WTC11 (cell line): Measurements from ENCODE around the gene ALK.

Experiments
- ELF4 ChIP-seq: sonication (generic); formaldehyde crosslinking; IDR thresholded peaks from 2 replicates; pipeline ENCODE4 v1.8.1; 2022; ENCODE audit warnings: low read depth, mild to moderate bottlenecking, moderate library complexity, missing genetic modification reagents
- ESRRA ChIP-seq: sonication (generic); formaldehyde crosslinking; IDR thresholded peaks from 2 replicates; pipeline ENCODE4 v1.8.1; 2022; ENCODE audit warnings: mild to moderate bottlenecking, missing genetic modification reagents, borderline replicate concordance
- GABPB1 ChIP-seq: sonication (generic); formaldehyde crosslinking; IDR thresholded peaks from 2 replicates; pipeline ENCODE4 v1.8.1; 2023; ENCODE audit warnings: mild to moderate bottlenecking, missing genetic modification reagents
- KAT7 ChIP-seq: sonication (generic); formaldehyde crosslinking; IDR thresholded peaks from 2 replicates; pipeline ENCODE4 v1.8.1; 2023; ENCODE audit warnings: missing genetic modification reagents, mild to moderate bottlenecking, borderline replicate concordance
- MYBL2 ChIP-seq: sonication (generic); formaldehyde crosslinking; IDR thresholded peaks from 2 replicates; pipeline ENCODE4 v1.8.1; 2023; ENCODE audit warnings: mild to moderate bottlenecking, moderate library complexity, missing genetic modification reagents
- SMAD3 ChIP-seq: sonication (generic); formaldehyde crosslinking; IDR thresholded peaks from 2 replicates; pipeline ENCODE4 v1.8.0; 2022; ENCODE audit warnings: missing genetic modification reagents, mild to moderate bottlenecking, borderline replicate concordance
- TF ChIP-seq, protein P1 (sequence below): fragments of 200-600 bp; IDR thresholded peaks from 2 replicates; pipeline ENCODE4 v1.8.0; 2022; ENCODE audit warnings: antibody characterized with exemption
- TF ChIP-seq, protein P2 (sequence below): sonication (generic); formaldehyde crosslinking; IDR thresholded peaks from 2 replicates; pipeline ENCODE4 v1.8.1; 2023; ENCODE audit warnings: mild to moderate bottlenecking, missing genetic modification reagents, borderline replicate concordance
- TF ChIP-seq, protein P3 (sequence below): sonication (generic); formaldehyde crosslinking; IDR thresholded peaks from 2 replicates; pipeline ENCODE4 v1.8.1; 2023; ENCODE audit warnings: mild to moderate bottlenecking, missing genetic modification reagents, moderate library complexity
- TF ChIP-seq, protein P4 (sequence below): sonication (generic); formaldehyde crosslinking; IDR thresholded peaks from 2 replicates; pipeline ENCODE4 v1.8.0; 2022; ENCODE audit warnings: mild to moderate bottlenecking, missing genetic modification reagents
- TF ChIP-seq, protein P5 (sequence below): fragments of 250-450 bp; sonication (Bioruptor Pico); IDR thresholded peaks from 2 replicates; pipeline ENCODE4 v1.9.0; 2021; ENCODE audit warnings: mild to moderate bottlenecking
- TF ChIP-seq, protein P6 (sequence below): sonication (generic); formaldehyde crosslinking; IDR thresholded peaks from 2 replicates; pipeline ENCODE4 v1.8.1; 2023; ENCODE audit warnings: mild to moderate bottlenecking, moderate library complexity, missing genetic modification reagents
- TF ChIP-seq, protein P7 (sequence below): sonication (generic); formaldehyde crosslinking; IDR thresholded peaks from 2 replicates; pipeline ENCODE4 v1.8.0; 2023; ENCODE audit warnings: missing genetic modification reagents
- TF ChIP-seq, protein P8 (sequence below): sonication (generic); formaldehyde crosslinking; IDR thresholded peaks from 2 replicates; pipeline ENCODE4 v1.8.0; 2023; ENCODE audit warnings: missing genetic modification reagents, mild to moderate bottlenecking, borderline replicate concordance

DNA sequence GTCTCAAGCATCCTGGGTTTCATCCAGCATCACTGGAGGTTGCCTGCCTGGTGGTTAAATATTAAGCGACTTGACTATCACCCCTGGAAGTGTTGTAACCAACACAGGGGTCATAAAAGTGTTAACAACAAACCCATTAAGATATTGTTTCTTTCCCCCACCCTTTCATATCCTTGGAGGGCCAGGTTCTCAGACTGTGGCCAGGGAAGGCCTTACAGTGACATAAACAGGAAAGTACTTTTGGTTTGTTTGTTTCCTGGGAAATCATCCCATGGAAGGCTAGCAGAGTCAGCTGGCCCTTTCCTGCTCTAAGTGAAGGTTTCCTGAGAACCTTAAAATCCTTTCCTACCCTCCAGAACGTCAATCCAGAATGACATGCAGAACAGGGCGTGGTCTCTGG, 645.2 kb downstream of the ALK start:
- TF ChIP-seq, protein P1, sequence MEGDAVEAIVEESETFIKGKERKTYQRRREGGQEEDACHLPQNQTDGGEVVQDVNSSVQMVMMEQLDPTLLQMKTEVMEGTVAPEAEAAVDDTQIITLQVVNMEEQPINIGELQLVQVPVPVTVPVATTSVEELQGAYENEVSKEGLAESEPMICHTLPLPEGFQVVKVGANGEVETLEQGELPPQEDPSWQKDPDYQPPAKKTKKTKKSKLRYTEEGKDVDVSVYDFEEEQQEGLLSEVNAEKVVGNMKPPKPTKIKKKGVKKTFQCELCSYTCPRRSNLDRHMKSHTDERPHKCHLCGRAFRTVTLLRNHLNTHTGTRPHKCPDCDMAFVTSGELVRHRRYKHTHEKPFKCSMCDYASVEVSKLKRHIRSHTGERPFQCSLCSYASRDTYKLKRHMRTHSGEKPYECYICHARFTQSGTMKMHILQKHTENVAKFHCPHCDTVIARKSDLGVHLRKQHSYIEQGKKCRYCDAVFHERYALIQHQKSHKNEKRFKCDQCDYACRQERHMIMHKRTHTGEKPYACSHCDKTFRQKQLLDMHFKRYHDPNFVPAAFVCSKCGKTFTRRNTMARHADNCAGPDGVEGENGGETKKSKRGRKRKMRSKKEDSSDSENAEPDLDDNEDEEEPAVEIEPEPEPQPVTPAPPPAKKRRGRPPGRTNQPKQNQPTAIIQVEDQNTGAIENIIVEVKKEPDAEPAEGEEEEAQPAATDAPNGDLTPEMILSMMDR, result no peak
- TF ChIP-seq MYBL2 (CRISPR knock-in tag), result no peak
- TF ChIP-seq, protein P2, sequence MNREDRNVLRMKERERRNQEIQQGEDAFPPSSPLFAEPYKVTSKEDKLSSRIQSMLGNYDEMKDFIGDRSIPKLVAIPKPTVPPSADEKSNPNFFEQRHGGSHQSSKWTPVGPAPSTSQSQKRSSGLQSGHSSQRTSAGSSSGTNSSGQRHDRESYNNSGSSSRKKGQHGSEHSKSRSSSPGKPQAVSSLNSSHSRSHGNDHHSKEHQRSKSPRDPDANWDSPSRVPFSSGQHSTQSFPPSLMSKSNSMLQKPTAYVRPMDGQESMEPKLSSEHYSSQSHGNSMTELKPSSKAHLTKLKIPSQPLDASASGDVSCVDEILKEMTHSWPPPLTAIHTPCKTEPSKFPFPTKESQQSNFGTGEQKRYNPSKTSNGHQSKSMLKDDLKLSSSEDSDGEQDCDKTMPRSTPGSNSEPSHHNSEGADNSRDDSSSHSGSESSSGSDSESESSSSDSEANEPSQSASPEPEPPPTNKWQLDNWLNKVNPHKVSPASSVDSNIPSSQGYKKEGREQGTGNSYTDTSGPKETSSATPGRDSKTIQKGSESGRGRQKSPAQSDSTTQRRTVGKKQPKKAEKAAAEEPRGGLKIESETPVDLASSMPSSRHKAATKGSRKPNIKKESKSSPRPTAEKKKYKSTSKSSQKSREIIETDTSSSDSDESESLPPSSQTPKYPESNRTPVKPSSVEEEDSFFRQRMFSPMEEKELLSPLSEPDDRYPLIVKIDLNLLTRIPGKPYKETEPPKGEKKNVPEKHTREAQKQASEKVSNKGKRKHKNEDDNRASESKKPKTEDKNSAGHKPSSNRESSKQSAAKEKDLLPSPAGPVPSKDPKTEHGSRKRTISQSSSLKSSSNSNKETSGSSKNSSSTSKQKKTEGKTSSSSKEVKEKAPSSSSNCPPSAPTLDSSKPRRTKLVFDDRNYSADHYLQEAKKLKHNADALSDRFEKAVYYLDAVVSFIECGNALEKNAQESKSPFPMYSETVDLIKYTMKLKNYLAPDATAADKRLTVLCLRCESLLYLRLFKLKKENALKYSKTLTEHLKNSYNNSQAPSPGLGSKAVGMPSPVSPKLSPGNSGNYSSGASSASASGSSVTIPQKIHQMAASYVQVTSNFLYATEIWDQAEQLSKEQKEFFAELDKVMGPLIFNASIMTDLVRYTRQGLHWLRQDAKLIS (CRISPR knock-in tag), result no peak
- TF ChIP-seq GABPB1, result no peak
- TF ChIP-seq, protein P3, sequence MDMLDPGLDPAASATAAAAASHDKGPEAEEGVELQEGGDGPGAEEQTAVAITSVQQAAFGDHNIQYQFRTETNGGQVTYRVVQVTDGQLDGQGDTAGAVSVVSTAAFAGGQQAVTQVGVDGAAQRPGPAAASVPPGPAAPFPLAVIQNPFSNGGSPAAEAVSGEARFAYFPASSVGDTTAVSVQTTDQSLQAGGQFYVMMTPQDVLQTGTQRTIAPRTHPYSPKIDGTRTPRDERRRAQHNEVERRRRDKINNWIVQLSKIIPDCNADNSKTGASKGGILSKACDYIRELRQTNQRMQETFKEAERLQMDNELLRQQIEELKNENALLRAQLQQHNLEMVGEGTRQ (CRISPR knock-in tag), result no peak
- no peak for TF ChIP-seq SMAD3
- no peak for TF ChIP-seq ELF4 (CRISPR knock-in tag)
- no peak for TF ChIP-seq ESRRA
- TF ChIP-seq, protein P4, sequence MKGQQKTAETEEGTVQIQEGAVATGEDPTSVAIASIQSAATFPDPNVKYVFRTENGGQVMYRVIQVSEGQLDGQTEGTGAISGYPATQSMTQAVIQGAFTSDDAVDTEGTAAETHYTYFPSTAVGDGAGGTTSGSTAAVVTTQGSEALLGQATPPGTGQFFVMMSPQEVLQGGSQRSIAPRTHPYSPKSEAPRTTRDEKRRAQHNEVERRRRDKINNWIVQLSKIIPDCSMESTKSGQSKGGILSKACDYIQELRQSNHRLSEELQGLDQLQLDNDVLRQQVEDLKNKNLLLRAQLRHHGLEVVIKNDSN (CRISPR knock-in tag), result no peak
- TF ChIP-seq, protein P5, sequence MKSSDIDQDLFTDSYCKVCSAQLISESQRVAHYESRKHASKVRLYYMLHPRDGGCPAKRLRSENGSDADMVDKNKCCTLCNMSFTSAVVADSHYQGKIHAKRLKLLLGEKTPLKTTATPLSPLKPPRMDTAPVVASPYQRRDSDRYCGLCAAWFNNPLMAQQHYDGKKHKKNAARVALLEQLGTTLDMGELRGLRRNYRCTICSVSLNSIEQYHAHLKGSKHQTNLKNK (CRISPR knock-in tag), result no peak
- TF ChIP-seq KAT7 (CRISPR knock-in tag), result no peak
- TF ChIP-seq, protein P6, sequence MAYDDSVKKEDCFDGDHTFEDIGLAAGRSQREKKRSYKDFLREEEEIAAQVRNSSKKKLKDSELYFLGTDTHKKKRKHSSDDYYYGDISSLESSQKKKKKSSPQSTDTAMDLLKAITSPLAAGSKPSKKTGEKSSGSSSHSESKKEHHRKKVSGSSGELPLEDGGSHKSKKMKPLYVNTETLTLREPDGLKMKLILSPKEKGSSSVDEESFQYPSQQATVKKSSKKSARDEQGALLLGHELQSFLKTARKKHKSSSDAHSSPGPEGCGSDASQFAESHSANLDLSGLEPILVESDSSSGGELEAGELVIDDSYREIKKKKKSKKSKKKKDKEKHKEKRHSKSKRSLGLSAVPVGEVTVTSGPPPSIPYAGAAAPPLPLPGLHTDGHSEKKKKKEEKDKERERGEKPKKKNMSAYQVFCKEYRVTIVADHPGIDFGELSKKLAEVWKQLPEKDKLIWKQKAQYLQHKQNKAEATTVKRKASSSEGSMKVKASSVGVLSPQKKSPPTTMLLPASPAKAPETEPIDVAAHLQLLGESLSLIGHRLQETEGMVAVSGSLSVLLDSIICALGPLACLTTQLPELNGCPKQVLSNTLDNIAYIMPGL (CRISPR knock-in tag), result no peak
- TF ChIP-seq, protein P7, sequence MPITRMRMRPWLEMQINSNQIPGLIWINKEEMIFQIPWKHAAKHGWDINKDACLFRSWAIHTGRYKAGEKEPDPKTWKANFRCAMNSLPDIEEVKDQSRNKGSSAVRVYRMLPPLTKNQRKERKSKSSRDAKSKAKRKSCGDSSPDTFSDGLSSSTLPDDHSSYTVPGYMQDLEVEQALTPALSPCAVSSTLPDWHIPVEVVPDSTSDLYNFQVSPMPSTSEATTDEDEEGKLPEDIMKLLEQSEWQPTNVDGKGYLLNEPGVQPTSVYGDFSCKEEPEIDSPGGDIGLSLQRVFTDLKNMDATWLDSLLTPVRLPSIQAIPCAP (CRISPR knock-in tag), result no peak
- TF ChIP-seq, protein P8, sequence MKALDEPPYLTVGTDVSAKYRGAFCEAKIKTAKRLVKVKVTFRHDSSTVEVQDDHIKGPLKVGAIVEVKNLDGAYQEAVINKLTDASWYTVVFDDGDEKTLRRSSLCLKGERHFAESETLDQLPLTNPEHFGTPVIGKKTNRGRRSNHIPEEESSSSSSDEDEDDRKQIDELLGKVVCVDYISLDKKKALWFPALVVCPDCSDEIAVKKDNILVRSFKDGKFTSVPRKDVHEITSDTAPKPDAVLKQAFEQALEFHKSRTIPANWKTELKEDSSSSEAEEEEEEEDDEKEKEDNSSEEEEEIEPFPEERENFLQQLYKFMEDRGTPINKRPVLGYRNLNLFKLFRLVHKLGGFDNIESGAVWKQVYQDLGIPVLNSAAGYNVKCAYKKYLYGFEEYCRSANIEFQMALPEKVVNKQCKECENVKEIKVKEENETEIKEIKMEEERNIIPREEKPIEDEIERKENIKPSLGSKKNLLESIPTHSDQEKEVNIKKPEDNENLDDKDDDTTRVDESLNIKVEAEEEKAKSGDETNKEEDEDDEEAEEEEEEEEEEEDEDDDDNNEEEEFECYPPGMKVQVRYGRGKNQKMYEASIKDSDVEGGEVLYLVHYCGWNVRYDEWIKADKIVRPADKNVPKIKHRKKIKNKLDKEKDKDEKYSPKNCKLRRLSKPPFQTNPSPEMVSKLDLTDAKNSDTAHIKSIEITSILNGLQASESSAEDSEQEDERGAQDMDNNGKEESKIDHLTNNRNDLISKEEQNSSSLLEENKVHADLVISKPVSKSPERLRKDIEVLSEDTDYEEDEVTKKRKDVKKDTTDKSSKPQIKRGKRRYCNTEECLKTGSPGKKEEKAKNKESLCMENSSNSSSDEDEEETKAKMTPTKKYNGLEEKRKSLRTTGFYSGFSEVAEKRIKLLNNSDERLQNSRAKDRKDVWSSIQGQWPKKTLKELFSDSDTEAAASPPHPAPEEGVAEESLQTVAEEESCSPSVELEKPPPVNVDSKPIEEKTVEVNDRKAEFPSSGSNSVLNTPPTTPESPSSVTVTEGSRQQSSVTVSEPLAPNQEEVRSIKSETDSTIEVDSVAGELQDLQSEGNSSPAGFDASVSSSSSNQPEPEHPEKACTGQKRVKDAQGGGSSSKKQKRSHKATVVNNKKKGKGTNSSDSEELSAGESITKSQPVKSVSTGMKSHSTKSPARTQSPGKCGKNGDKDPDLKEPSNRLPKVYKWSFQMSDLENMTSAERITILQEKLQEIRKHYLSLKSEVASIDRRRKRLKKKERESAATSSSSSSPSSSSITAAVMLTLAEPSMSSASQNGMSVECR, result no peak
